GM23248 (cell line): ENCODE results near the gene SPATS2L. TPM values are rescaled to one million over a fixed set of nuclear protein-coding genes. Genes with fewer than 3 reads are reported as not detected.

Experiments
- DNase-seq: peaks from one replicate; pipeline ENCODE4 v3.0.0-alpha.2; 2015
- H2AFZ ChIP-seq: fragments of 200-600 bp; sonication (generic); 2 replicates; pipeline ENCODE4 v1.6.1; 2016; ENCODE audit warnings: antibody characterized with exemption
- H3F3A ChIP-seq: fragments of 200-600 bp; sonication (generic); 2 replicates; pipeline ENCODE4 v1.6.1; 2016; ENCODE audit warnings: mild to moderate bottlenecking, antibody characterized with exemption, mixed run types; ENCODE audit not compliant: insufficient read depth
- H3K27ac ChIP-seq: fragments of 200-600 bp; sonication (generic); 2 replicates; pipeline ENCODE4 v1.5.1; 2016; ENCODE audit warnings: mild to moderate bottlenecking
- H3K27me3 ChIP-seq: fragments of 200-600 bp; sonication (generic); replicated peaks from 2 replicates; pipeline ENCODE4 v1.6.1; 2016; ENCODE audit warnings: mild to moderate bottlenecking; ENCODE audit not compliant: insufficient read depth
- H3K36me3 ChIP-seq: fragments of 200-600 bp; sonication (generic); 2 replicates; pipeline ENCODE4 v1.6.1; 2016; ENCODE audit warnings: low read depth, mild to moderate bottlenecking
- H3K4me1 ChIP-seq: fragments of 200-600 bp; sonication (generic); 2 replicates; pipeline ENCODE4 v1.6.1; 2016; ENCODE audit warnings: mild to moderate bottlenecking; ENCODE audit not compliant: insufficient read depth
- H3K4me2 ChIP-seq: fragments of 200-600 bp; sonication (generic); one replicate; pipeline ENCODE4 v1.6.1; 2016; ENCODE audit warnings: mild to moderate bottlenecking; ENCODE audit not compliant: unreplicated experiment
- H3K4me3 ChIP-seq: fragments of 200-600 bp; sonication (generic); 2 replicates; pipeline ENCODE4 v1.5.1; 2016; ENCODE audit warnings: mild to moderate bottlenecking
- H3K79me2 ChIP-seq: fragments of 200-600 bp; sonication (generic); 2 replicates; pipeline ENCODE4 v1.6.1; 2016; ENCODE audit warnings: mild to moderate bottlenecking; ENCODE audit not compliant: insufficient read depth
- H3K9ac ChIP-seq: fragments of 200-600 bp; sonication (generic); 2 replicates; pipeline ENCODE4 v1.6.1; 2016; ENCODE audit warnings: mild to moderate bottlenecking
- H3K9me2 ChIP-seq: fragments of 200-600 bp; sonication (generic); 2 replicates; pipeline ENCODE4 v1.6.1; 2016; ENCODE audit warnings: mixed run types, mild to moderate bottlenecking, moderate library complexity; ENCODE audit not compliant: insufficient read depth
- H3K9me3 ChIP-seq: fragments of 200-600 bp; sonication (generic); one replicate; pipeline ENCODE4 v1.6.1; 2017; ENCODE audit warnings: low read depth
- H4K20me1 ChIP-seq: fragments of 200-600 bp; sonication (generic); 2 replicates; pipeline ENCODE4 v1.6.0; 2016; ENCODE audit not compliant: insufficient read depth
- EZH2 ChIP-seq: fragments of 200-600 bp; sonication (generic); IDR thresholded peaks from 2 replicates; pipeline ENCODE4 v1.6.1; 2018; ENCODE audit warnings: antibody characterized with exemption, mild to moderate bottlenecking; ENCODE audit not compliant: insufficient read depth, poor library complexity, severe bottlenecking
- EZH2phosphoT487 ChIP-seq: fragments of 200-600 bp; sonication (generic); IDR thresholded peaks from 2 replicates; pipeline ENCODE4 v1.6.1; 2018; ENCODE audit warnings: antibody characterized with exemption, moderate library complexity, mild to moderate bottlenecking, low read depth; ENCODE audit not compliant: insufficient read depth
- WGBS, 2 experiments: methylation state at CpG; one replicate each; pipeline ENCODE4 v1.1.6; 2015 to 2017; ENCODE audit warnings: low lambda C conversion rate in 2 of 2, low coverage in 1 of 2; ENCODE audit errors: missing lambda C conversion rate in 2 of 2; 5-methylcytosine and 5-hydroxymethylcytosine counted together
- in situ Hi-C: fragments of 300-500 bp; cut with MboI; formaldehyde crosslinking; loops from 2 replicates; pipeline ENCODE4 v1.15.0; 2020
- polyA plus RNA-seq: library from polyadenylated mRNA; unstranded; fragments of >200 nt; fragmentation: Nextera tagmentation; extraction: Ambion mirVana; gene quantifications from 2 replicates; pipeline ENCODE4 v1.2.1, GENCODE V29; 2016
- total RNA-seq: library from RNA; depleted of rRNA; stranded (reverse); fragments of >200 nt; shearing (Covaris generic); gene quantifications from 2 replicates; pipeline ENCODE4 v1.2.3, GENCODE V29; 2014

Gene SPATS2L
- total and polyA plus RNA-seq, 2 experiments from 2014 or later: 78.3 to 128 TPM

GRCh38 chr2:200352636-200353035, 46.1 kb downstream of the SPATS2L start:
- Histone ChIP-seq H3K9ac (no peak overlapping the region), H3K4me1 (peaks cover 49% of the 10 kb centered on the region), H3F3A (peaks cover 43% of the 10 kb centered on the region), H3K79me2 (peaks cover 92% of the 10 kb centered on the region), H2AFZ (no peak overlapping the region), H3K36me3 (no peaks in the 10 kb centered on the region), H3K27me3 (no peaks in the 10 kb centered on the region), H3K9me3 (no peaks in the 10 kb centered on the region), H4K20me1 (no peaks in the 10 kb centered on the region), H3K27ac (no peak overlapping the region), H3K9me2 (no peaks in the 10 kb centered on the region), H3K4me2 (no peak overlapping the region), H3K4me3 (no peak overlapping the region)
- peak; percentile 35 for DNase-seq
- in situ Hi-C loops: no loop called here
- WGBS, 2 experiments: 96 to 100% methylated on average over 1 of the region's 1 CpG
- TF ChIP-seq EZH2phosphoT487 (no peak), EZH2 (no peak)

GRCh38 chr2:200353120-200353519, 46.6 kb downstream of the SPATS2L start:
- Histone ChIP-seq H3K27me3 (no peaks in the 10 kb centered on the region), H3K36me3 (no peaks in the 10 kb centered on the region), H3K4me2 (no peak overlapping the region), H3K4me3 (no peak overlapping the region), H4K20me1 (no peaks in the 10 kb centered on the region), H3F3A (peaks cover 48% of the 10 kb centered on the region), H3K27ac (no peak overlapping the region), H3K9me2 (no peaks in the 10 kb centered on the region), H3K4me1 (peaks cover 54% of the 10 kb centered on the region), H2AFZ (no peak overlapping the region), H3K9ac (no peak overlapping the region), H3K79me2 (peaks cover 92% of the 10 kb centered on the region), H3K9me3 (no peaks in the 10 kb centered on the region)
- WGBS, 2 experiments: 99% methylated on average over 3 of the region's 3 CpGs
- DNase-seq: no peak
- in situ Hi-C loops: no loop called here
- TF ChIP-seq EZH2phosphoT487 (no peak), EZH2 (no peak)

GRCh38 chr2:200353874-200354273, 47.4 kb downstream of the SPATS2L start:
- no peaks in the 10 kb centered on the region for H3K9me3 ChIP-seq
- H3K4me3 ChIP-seq: no peak overlapping the region
- no peaks in the 10 kb centered on the region for H3K27me3 ChIP-seq
- TF ChIP-seq EZH2phosphoT487 (no peak), EZH2 (no peak)
- H2AFZ ChIP-seq: no peak overlapping the region
- no peak overlapping the region for H3K4me2 ChIP-seq
- H3K9me2 ChIP-seq: no peaks in the 10 kb centered on the region
- peaks cover 92% of the 10 kb centered on the region for H3K79me2 ChIP-seq
- in situ Hi-C loops: no loop called here
- no peaks in the 10 kb centered on the region for H3K36me3 ChIP-seq
- DNase-seq: no peak
- H4K20me1 ChIP-seq: no peaks in the 10 kb centered on the region
- 97 to 98% methylated on average over 2 of the region's 2 CpGs for whole genome bisulfite sequencing, 2 experiments
- peaks cover 61% of the 10 kb centered on the region for H3K4me1 ChIP-seq
- H3K27ac ChIP-seq: no peak overlapping the region
- H3K9ac ChIP-seq: no peak overlapping the region
- H3F3A ChIP-seq: peaks cover 55% of the 10 kb centered on the region

GRCh38 chr2:200354833-200355751, 48.6 kb downstream of the SPATS2L start:
- no peaks in the 10 kb centered on the region for H4K20me1 ChIP-seq
- H3F3A ChIP-seq: peaks cover 64% of the 10 kb centered on the region
- in situ Hi-C loops: no loop called here
- no peaks in the 10 kb centered on the region for H3K9me2 ChIP-seq
- H3K9ac ChIP-seq: no peak overlapping the region
- H3K4me1 ChIP-seq: peaks cover 61% of the 10 kb centered on the region
- no peak overlapping the region for H3K4me2 ChIP-seq
- WGBS, 2 experiments: 96 to 99% methylated on average over 11 of the region's 11 CpGs
- TF ChIP-seq EZH2phosphoT487 (no peak), EZH2 (no peak)
- no peak overlapping the region for H3K27ac ChIP-seq
- H2AFZ ChIP-seq: no peak overlapping the region
- H3K27me3 ChIP-seq: no peaks in the 10 kb centered on the region
- H3K9me3 ChIP-seq: no peaks in the 10 kb centered on the region
- no peak overlapping the region for H3K4me3 ChIP-seq
- no peaks in the 10 kb centered on the region for H3K36me3 ChIP-seq
- H3K79me2 ChIP-seq: peaks cover 92% of the 10 kb centered on the region
- no peak for DNase-seq
